ENCODE measurements around the gene UCN2. TPM values are rescaled to one million over a fixed set of nuclear protein-coding genes. Genes with fewer than 3 reads are reported as not detected.

Gene UCN2
- total and polyA plus RNA-seq, 9 of the 15 experiments (the other 6 are each of a cell fraction or from before 2014, with no cell fraction given) = 0.08 to 0.11 TPM; not detected in 7

DNA sequence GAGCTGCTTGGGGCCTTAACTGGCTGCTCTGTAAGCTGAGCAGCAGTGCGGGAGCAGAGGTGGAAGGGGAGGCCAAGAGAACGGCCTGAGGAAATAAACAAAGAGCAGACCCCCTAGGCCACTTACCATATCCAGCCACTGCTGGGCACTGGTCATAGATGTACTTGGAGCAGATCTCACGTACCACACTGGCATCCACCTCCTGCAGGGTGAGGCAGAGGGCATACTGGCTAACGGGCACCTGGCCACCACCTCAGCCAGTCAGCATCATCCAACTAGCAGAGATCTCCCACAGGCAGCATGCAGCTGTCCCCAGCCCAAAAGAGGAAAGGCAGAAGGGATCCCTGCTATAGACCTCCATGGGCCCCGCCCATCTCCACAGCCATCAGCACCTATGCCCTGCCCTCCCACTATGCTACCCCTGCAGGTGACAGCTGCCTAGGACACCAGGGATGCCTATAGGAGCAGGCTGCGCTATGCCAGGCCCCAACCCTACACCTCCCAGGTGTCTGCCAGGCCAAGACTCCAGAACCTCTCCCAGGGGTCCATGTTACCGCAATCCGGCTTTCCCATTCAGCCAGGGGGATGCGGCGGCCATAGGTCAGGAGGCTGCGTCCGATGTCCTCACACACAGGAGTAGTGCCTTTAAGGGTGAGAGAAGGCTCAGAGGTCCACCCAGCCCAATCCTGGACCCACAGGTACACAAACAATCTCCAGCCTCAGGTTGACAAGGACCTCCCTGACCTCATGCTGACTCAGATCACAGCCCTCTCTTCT is 36.1 kb upstream of the UCN2 start:
- no peak overlapping the region for H3K27ac ChIP-seq (ENCODE audit: extremely low read depth, low read depth, low read length)
- TF ChIP-seq NR4A1 (CRISPR knock-in tag; IDR thresholded peaks at IDR 0.05) = no peak
- no peak for TF ChIP-seq NR4A1 (tag; IDR thresholded peaks at IDR 0.05)
- TF ChIP-seq POLR2G (IDR thresholded peaks at IDR 0.05; ENCODE audit: low read depth, low read length) = 0 out of 2 replicates have a peak, but pooled peaks have one; percentile 34
- H3K4me1 ChIP-seq (replicated peaks in 1 of 2; ENCODE audit: control insufficient read depth in 2 of 2, insufficient read depth in 2 of 2, low read length in 2 of 2) = peaks cover 12 to 23% of the 10 kb centered on the region in 2 experiments; a peak in 4 of 5 replicates
- no peak overlapping the region for H3K4me3 ChIP-seq
- H3K27me3 ChIP-seq (ENCODE audit: control insufficient read depth in 2 of 2, insufficient read depth in 2 of 2, low read length in 2 of 2) = no peaks in the 10 kb centered on the region
- H3K36me3 ChIP-seq (ENCODE audit: control insufficient read depth, insufficient read depth, low read length) = peaks cover 71% of the 10 kb centered on the region; the same call in 2 of the 3 replicates
- no TSS peak for BruUV-seq (replicated peaks)
- H3K9ac ChIP-seq (ENCODE audit: insufficient read depth in 1 of 2, low read depth in 2 of 2, low read length in 2 of 2) = no peak overlapping the region
- H2AFZ ChIP-seq (ENCODE audit: low read depth, low read length) = no peak overlapping the region
- H4K20me1 ChIP-seq (replicated peaks; ENCODE audit: control insufficient read depth, insufficient read depth, low read length) = no peaks in the 10 kb centered on the region
- in situ Hi-C loops (cut with MboI) (no loop called here), intact Hi-C loops (cut with micrococcal nuclease) (no loop called here)
- H3K4me2 ChIP-seq (ENCODE audit: insufficient read depth, low read length) = no peak overlapping the region
- ATAC-seq = no peak
- no peaks in the 10 kb centered on the region for H3K9me1 ChIP-seq (ENCODE audit: control insufficient read depth, insufficient read depth, low read length)
- 93% methylated on average over 5 of the region's 12 CpGs for WGBS (ENCODE audit: insufficient coverage, low coverage, missing lambda C conversion rate)
- no peaks in the 10 kb centered on the region for H3K9me3 ChIP-seq (replicated peaks; ENCODE audit: control insufficient read depth, insufficient read depth, low read depth, low read length)
- ChIA-PET POLR2A (interaction anchor here (0.5 to 1.0 kb wide), 3 partner anchors 10 to 841 kb away, joined by 3 read pairs; no protein-coding TSS in a partner anchor), CTCF (ENCODE audit: low intra/inter-chr PET ratio) (no interaction called here)
- H3K79me2 ChIP-seq (ENCODE audit: control insufficient read depth, insufficient read depth, low read length) = no peaks in the 10 kb centered on the region
- DNase-seq (ENCODE audit: extremely low read depth in 1 of 4, low spot score in 3 of 4) = no peak
- FAIRE-seq = no peak

DNA sequence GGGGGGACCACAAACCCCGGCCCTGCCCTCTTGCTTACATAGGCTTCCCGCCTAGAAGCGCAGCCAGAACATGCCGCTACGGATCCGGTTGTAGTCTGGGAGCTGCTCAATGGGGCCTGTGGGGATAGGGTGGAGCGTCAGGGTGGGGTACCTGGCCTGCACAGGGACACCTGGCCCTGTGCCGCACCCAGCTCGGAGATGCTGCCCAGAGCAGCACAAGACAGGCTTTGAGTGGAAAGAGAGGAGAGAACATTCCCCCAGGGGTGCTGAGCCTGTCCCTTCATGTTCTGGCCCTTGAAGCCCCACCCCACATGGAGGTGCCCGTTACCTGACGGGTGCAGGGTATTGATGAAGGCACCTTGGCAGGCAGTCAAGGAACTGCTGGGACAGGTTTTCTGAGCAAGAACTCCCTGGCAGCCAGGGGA is 35.5 kb upstream of the UCN2 start:
- H3K4me3 ChIP-seq = no peak overlapping the region
- BruUV-seq (replicated peaks) = no TSS peak
- no peaks in the 10 kb centered on the region for H3K9me3 ChIP-seq (replicated peaks; ENCODE audit: control insufficient read depth, insufficient read depth, low read depth, low read length)
- no peak for FAIRE-seq
- 90% methylated on average over 10 of the region's 11 CpGs for WGBS (ENCODE audit: insufficient coverage, low coverage, missing lambda C conversion rate)
- H3K4me2 ChIP-seq (ENCODE audit: insufficient read depth, low read length) = no peak overlapping the region
- intact Hi-C loops (cut with micrococcal nuclease) = no loop called here
- CTCF ChIA-PET (ENCODE audit: low intra/inter-chr PET ratio) = no interaction called here
- no peak overlapping the region for H2AFZ ChIP-seq (ENCODE audit: low read depth, low read length)
- peaks cover 12 to 29% of the 10 kb centered on the region in 2 experiments; a peak in 4 of 5 replicates for H3K4me1 ChIP-seq (replicated peaks in 1 of 2; ENCODE audit: control insufficient read depth in 2 of 2, insufficient read depth in 2 of 2, low read length in 2 of 2)
- POLR2A ChIA-PET = interaction anchor here (0.5 to 1.6 kb wide), 3 partner anchors 9 to 26 kb away, joined by 3 to 5 read pairs (median 3); no protein-coding TSS in a partner anchor
- no peak overlapping the region for H3K9ac ChIP-seq (ENCODE audit: insufficient read depth in 1 of 2, low read depth in 2 of 2, low read length in 2 of 2)
- ATAC-seq = no peak
- H3K9me1 ChIP-seq (ENCODE audit: control insufficient read depth, insufficient read depth, low read length) = no peaks in the 10 kb centered on the region
- H3K79me2 ChIP-seq (ENCODE audit: control insufficient read depth, insufficient read depth, low read length) = no peaks in the 10 kb centered on the region
- peaks cover 65% of the 10 kb centered on the region; the same call in 2 of the 3 replicates for H3K36me3 ChIP-seq (ENCODE audit: control insufficient read depth, insufficient read depth, low read length)
- no peaks in the 10 kb centered on the region for H3K27me3 ChIP-seq (ENCODE audit: control insufficient read depth in 2 of 2, insufficient read depth in 2 of 2, low read length in 2 of 2)
- DNase-seq (ENCODE audit: extremely low read depth in 1 of 4, low spot score in 3 of 4) = no peak
- no peak overlapping the region for H3K27ac ChIP-seq (ENCODE audit: extremely low read depth, low read depth, low read length)
- H4K20me1 ChIP-seq (replicated peaks; ENCODE audit: control insufficient read depth, insufficient read depth, low read length) = no peaks in the 10 kb centered on the region
- TF ChIP-seq PPARD (CRISPR knock-in tag; IDR thresholded peaks at IDR 0.05) (no peak), ZNF184 (CRISPR knock-in tag; IDR thresholded peaks at IDR 0.05) (no peak)
- TF ChIP-seq, protein P1, sequence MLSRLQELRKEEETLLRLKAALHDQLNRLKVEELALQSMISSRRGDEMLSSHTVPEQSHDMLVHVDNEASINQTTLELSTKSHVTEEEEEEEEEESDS (CRISPR knock-in tag; IDR thresholded peaks at IDR 0.05) = no peak
- in situ Hi-C loops (cut with MboI) = no loop called here

Data from K562 (cell line).